A172 (cell line): Measurements from ENCODE around the gene MARK4. TPM values are rescaled to one million over a fixed set of nuclear protein-coding genes. Genes with fewer than 3 reads are reported as not detected.
"Not testable (repeated sequence)": the region's sequence is repeated elsewhere in the genome, so short reads cannot be mapped to it uniquely, and the experiment has no call there.

Experiments
- DNase-seq: peaks from one replicate; pipeline ENCODE4 v3.0.0-alpha.2; 2015; ENCODE audit warnings: low spot score
- total RNA-seq: library from RNA; depleted of rRNA; stranded (reverse); fragments of >200 nt; shearing (Covaris generic); gene quantifications from 2 replicates; pipeline ENCODE4 v1.2.3, GENCODE V29; 2014; rRNA removed

The MARK4 gene
- total RNA-seq: 4.6 and 5.6 TPM in 2 replicates

DNA sequence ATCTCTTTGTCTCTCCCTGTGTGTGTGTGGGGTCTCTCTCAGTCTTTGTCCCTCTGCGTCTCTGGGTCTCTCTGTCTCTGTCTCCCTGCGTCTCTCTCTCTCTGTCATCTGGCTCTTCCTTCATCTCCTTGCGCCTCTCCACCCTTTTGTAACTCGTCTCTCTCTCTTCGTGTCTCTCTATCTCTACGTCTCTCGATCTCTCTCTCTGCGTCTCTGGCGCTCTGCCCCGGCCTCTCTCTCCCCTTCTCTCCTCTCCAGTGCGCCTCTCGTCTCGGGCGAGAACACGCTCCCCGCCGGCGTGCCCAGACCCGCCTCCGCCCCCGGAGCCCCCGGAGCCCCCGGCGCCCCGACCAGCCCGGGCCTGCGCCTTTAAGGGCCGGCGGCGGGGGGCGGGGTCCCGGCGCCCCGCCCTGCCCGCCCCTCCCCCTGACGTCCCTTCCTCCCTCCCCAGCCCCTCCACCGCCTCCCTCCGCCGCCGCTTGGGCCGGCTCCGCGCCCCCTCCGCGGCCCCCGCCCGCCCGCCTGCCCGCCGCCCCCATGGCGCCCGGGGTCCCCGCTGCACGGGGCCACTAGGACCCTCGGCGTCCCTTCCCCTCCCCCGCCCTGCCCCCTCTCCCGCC, at the start of gene MARK4:
Gene MARK4 (plus strand): TSS at position 440 of the 620 bp plus-strand sequence. CDS start 318 bp downstream, outside the sequence.
- no peak for DNase-seq

DNA sequence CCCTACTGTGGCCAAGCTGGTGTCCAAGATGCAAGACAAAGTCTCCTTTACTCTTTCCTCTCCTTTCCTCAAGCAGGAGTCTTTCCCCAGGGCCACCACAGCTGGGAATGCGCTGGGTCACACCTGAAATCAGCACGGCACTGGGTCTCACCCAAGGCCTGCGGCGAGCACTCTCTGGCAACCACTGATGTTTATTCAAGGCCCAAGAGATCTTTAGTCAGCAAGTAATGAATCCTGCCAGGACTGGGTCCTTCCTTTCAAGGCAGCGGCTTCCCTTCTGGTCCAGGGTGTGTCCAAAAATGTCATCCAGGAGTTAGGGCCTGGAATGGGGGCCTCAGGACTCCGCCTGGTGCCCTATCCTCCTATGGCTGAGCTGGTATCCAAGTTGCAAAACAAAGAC, 48.4 kb upstream of the MARK4 start:
- no peak for DNase-seq

DNA sequence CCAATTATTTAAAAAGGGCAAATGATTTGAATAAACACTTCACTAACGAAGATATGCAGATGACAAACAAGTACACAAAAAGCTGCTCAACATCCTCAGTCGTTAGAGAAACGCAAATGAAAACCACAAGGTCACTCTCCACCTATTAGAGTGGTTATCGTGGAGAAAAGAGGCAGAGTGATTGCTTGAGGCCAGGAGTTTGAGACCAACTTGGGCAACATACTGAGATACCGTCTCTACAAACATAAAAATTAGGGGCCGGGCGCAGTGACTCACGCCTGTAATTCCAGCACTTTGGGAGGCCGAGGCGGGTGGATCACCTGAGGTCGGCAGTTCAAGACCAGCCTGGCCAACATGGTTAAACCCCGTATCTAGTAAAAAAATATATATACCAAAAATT, 45.3 kb upstream of the MARK4 start:
- DNase-seq: no peak

DNA sequence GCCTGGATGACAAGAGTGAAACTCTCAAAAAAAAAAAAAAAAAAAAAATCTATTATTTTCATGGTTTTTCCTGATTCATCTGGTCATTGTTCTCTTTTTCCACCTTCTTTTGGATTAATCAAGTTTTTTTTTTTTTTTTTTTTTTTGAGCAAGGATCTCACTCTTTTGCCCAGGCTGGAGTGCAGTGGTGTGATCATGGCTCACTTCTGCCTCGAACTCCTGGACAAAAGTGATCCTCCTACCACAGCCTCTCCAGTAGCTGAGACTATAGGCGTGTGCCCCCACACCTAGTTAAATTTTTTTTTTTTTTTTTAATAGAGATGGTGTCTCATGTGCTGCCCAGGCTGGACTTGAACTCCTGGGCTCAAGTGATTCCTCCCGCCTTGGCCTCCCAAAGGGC, 44.7 kb upstream of the MARK4 start:
- DNase-seq: no peak

DNA sequence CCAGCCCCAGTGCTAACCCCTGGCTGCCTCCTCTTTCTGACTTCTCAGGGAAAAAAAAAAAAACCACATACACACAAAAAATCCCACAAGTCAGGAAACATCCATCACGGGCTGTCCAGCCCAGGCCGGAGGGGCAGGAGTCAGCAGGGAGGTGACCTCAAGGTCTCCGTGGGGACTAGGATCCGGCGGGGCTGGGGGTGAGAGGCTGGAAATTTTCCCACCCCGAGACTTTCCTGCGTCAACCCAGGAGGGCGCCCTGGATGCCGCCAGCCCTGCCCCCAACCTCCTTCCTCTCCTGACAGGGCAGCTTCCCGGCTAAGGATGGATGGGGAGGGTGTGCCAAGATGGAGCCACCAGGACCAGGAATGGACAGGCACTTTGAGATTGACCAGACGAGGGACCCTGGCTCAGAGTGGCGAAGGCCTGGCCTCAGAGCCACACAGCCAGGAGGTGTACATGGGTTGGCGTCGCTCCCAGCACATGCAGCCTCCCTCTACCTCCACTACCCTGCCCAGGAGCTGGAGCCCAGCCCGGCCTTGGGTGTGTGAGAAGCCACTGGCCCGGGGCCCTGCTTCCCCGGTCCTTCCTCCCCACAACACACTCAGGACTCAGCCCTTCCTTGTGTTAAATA, 39.2 kb upstream of the MARK4 start:
- DNase-seq: peak; percentile 11

DNA sequence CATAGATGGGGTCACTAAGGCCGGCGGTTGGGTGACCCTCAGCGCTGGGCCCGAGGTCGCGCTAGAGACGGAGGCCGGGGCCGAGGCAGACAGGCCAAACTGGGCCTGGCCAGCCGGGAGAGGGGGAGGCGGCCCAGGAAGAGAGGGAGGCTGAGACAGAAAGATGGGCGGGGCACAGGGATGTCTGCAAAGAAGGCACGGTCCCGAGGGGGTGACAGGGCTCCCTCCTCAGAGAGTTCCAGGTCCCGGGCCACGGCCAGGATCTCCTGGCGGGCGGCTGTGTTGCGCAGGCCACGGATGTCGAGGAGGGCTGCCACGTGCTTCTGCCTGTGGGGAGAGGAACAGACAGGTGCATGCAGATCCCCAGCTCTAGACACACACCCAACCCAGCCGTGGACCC, 38.0 kb upstream of the MARK4 start:
- DNase-seq: no peak

GRCh38 chr19:45215391-45216191, 35.5 kb upstream of the MARK4 start:
- DNase-seq: no peak

DNA sequence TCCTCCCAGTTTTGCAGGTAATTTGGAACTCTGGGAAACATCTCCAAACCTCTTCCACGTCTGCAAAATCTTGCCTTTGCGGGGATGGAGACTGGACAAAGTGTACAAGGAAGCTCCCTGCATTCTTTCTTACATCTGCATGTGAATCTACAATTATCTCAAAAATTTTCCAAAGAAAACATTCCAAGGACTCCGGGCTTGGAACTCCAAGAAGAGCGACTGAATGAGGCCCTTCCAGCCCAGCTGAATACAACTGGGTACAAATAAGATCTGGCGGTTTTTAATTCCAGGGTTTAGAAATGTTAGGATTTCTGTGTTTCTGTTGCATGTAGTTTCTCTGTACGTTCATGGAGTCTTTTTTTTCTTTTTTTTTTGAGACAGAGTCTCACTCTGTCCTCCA, 34.4 kb upstream of the MARK4 start:
- no peak for DNase-seq

GRCh38 chr19:45217193-45217956, 33.7 kb upstream of the MARK4 start:
- no peak for DNase-seq

DNA sequence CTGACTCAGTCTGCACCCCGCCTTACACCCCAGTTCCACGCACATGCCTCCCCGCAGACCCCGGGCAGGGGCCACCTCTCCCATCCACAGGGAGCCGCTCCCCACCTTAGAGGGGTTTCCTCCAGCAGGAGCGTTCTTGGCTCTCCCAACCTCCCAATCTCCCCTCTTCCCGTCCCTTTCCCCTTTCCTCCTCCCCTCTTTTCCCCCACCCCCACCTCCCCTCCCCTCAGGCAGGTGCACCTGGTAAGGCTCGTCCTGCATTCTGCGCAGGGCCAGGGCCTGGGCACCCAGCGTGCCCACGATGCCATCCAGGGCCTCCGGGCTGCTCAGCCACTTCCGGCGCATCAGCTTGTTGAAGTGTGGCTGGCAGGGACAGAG, 33.1 kb upstream of the MARK4 start:
- no peak for DNase-seq

- DNase-seq: no peak
Observed at GRCh38 chr19:45218426-45218825, 32.6 kb upstream of the MARK4 start.

DNA sequence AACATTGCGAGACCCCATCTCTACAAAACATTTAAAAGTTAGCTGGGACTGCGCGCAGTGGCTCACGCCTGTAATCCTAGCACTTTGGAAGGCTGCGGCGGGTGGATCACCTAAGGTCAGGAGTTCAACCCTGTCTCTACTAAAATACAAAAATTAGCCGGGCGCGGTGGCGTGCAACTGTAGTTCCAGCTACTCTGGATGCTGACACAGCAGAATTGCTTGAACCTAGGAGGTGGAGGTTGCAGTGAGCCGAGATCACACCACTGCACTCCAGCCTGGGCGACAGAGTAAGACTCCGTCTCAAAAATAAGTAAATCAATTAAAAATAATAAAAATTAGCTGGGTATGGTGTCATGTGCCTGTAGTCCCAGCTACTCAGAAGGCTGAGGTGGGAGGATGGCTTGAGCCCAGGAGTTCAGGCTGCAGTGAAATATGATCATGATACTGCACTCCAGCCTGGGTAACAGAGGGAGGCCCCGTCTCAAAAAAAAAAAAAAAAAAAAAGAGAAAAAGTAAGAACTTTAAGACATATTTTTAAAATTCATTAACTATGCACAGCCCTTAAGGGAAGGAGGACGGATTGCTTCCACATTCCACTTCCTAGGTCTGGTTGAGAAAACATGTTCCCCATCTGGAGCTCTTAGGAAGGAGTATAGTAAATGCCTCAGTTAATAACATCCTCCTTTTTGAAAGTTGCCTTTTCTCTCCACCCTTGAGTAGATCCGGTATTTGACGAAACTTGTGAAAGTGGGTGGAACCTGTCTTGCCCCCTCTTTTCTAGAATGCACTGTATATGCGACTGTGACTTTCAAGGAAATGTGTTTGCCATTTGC, 31.9 kb upstream of the MARK4 start:
- DNase-seq: no peak

DNA sequence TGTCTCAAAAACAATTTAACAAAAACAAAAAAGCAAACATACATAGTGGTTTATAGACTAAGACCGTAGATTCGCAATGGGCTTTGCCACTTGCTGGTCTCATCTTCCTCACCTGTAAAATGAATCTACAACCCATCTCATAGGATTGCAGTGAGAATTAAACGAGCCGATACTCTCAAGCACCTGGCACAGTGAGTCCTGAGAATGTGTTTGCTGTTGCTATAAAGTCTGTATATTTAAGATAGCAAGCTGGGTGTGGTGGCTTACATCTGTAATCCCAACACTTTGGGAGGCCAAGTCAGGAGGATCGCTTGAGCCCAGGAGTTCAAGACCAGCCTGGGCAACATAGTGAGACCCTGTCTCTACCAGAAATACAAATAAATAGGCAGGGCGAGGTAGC, 28.3 kb upstream of the MARK4 start:
- no peak for DNase-seq

GRCh38 chr19:45223879-45224278, 27.2 kb upstream of the MARK4 start:
- no peak for DNase-seq

GRCh38 chr19:45224645-45225044, 26.4 kb upstream of the MARK4 start:
- no peak for DNase-seq

GRCh38 chr19:45229056-45229455, 22.0 kb upstream of the MARK4 start:
- not testable (repeated sequence) for DNase-seq

- DNase-seq: no peak
Observed at GRCh38 chr19:45231891-45232290, 19.2 kb upstream of the MARK4 start.

DNA sequence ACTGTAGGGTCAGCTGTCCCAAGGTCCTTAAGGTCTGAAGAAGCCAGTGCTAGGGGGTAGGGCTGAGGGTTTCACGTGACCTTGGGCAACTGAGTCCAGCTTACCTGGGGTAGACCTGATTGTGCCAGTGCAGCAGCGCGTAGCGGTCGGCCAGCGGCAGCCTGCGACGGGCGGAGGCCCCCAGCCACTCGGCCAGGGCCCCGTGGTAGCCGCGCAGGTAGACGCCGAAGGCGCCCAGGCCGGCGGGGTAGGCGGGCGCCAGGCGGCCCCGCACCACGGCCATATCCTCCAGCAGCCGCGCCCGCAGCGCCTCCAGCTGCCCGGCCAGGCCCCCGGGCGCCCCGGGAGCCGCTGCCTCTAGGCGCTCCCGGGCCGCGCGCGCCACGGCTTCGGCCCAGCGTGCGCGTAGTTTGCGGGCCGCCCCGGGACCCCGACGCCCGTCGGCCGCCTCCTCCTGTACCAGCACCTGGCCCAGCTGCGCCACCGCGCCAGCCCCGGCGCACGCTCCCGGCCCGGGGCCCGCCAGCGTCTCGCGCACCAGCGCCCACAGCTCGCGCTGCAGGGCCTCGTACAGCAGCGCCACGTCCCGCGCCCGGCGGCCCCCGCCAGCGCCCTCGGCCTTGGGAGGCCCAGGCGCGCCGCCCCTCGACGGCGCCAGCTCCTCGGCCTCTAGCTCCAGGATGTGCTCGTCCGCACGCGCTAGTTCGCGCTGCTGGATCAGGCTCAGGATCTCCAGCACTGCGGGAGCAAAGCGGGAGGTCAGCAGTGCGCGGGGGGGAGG, 16.8 kb upstream of the MARK4 start:
- no peak for DNase-seq

- no peak for DNase-seq
Observed at GRCh38 chr19:45235485-45235884, 15.6 kb upstream of the MARK4 start.

DNA sequence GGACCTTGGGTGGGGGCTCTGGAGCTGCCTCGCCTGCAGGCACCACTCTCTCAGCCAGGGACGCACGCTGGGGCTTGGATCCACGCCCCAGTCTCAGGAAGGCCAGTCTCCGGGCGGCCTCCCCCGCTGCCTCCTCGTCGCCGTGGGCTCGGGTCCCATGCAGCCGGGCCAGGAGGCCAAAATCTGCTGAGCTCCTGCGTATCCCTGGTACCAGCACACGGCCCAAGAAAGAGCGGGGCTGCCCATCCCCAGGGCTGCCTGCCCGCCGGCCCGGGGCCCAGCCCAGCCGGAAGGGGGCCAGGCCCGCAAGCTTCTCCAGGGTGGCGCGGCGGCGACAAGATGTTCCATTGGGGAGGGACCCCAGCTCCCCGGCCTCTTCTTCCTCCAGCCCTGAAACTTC, 12.5 kb upstream of the MARK4 start:
- DNase-seq: no peak
